Fibroblast of mammary gland (primary cell): ENCODE results near the gene MAN1C1.

Experiments used
- DNase-seq: peaks from one replicate; pipeline ENCODE4 v3.0.0-alpha.2; 2010; ENCODE audit warnings: low read depth
- H3K4me3 ChIP-seq: 2 replicates; pipeline ENCODE4 v1.5.1; 2011; ENCODE audit warnings: low read depth, mild to moderate bottlenecking, low read length, moderate library complexity; ENCODE audit not compliant: control insufficient read depth
- CTCF ChIP-seq: conservative IDR thresholded peaks from 2 replicates; pipeline ENCODE4 v1.5.1; 2011; ENCODE audit warnings: low read depth, low read length, inconsistent platforms; ENCODE audit not compliant: control insufficient read depth, insufficient read depth

MAN1C1 gene

DNA sequence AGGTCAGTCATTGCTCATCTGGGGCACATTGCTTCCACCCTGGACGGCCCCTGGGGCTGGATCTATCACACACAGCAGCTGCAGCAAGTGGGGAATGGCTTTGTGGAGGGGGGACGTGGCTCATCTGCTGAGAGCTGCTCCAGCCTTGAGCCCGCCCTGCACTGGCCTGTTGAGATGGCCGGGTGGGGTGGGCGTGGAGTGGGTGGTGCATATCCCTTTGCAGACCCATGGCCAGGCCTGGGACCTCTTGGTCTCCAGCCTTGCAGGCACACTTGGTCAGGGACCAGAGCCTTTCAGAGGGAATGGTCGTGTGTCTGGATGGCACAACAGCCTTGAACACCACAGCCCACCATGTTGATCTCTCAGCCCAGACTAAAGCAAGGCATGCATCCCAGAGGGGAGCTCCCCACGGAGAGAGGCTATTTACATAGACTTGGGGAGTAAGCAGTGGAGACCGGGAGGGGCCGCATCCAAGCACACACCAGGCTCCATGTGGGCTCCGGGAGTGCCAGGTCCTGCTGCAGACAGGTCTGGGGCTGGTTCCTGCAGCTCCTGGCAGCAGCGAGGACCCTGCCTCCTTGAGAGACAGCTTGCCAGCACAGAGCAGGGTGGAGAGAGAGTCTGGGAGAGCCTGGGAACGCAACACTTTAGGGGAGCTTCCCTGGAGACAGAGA lies 130.6 kb downstream of the MAN1C1 start:
- H3K4me3 ChIP-seq: no peak overlapping the region
- DNase-seq: no peak
- TF ChIP-seq CTCF: no peak

- no peak for DNase-seq
- TF ChIP-seq CTCF: no peak
- no peak overlapping the region for H3K4me3 ChIP-seq
These were observed 132.1 kb downstream of the MAN1C1 start for GRCh38 chr1:25748531-25749205.

GRCh38 chr1:25750923-25751605 lies 134.5 kb downstream of the MAN1C1 start:
- H3K4me3 ChIP-seq: no peak overlapping the region
- no peak for TF ChIP-seq CTCF
- DNase-seq: no peak

DNA sequence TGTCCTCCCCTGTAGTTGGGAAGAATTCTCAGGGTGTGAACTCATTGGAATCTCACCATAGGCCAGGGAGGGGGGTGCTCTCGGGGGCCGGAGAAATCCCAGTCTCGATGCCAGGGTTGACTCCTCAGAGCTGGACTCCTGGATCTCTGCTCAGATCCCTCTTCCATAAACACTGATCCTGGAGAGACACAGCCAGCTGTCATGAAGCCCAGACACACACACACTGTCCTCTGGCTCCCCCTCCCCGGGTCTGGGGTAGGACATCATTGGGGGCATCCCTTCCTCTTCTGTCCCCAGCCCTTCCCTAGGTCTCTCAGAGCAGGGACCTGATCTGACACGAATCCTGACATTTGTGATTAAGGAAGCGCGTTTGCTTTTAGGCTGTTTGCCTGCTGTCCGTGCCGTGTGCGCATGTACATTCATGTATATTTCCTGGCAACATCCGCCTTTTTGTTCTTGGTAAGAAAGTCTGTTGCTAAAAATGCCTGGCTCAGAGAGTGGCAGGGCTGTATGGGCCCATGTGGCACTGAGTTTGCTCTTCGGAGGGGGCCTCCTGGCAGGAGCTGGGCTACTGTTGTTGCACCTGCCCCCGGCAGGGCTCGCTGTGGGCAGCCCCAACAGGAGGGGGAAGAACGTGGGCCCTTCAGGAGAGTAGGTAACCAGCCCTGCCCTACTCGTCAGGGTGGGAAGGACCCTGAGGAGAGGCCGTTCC lies 138.0 kb downstream of the MAN1C1 start:
- TF ChIP-seq CTCF: no peak
- no peak overlapping the region for H3K4me3 ChIP-seq
- no peak for DNase-seq

GRCh38 chr1:25755475-25756125 lies 139.0 kb downstream of the MAN1C1 start:
- no peak overlapping the region for H3K4me3 ChIP-seq
- no peak for TF ChIP-seq CTCF
- DNase-seq: no peak

DNA sequence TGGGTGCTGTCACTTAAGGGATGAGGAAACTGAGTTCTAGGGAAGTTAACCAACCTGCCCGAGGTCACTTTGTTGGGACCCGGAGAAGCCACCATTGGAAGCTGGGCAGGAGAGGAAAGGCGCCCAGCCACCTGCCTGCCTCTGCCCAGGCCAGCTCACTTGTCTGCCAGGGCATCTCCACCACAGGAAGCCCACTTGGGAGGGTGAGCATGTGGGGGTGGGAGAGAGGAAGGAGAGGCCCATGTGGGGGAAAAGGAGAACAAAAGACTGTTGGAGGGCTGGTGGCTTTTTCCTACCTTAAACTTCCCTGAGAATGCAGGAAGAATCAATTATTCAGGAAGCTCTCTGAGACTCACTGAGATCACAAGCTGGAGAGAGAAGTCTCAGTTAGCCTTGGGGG lies 139.6 kb downstream of the MAN1C1 start:
- no peak for DNase-seq
- no peak for TF ChIP-seq CTCF
- no peak overlapping the region for H3K4me3 ChIP-seq
